ENCODE data around the gene WWP2. TPM values are rescaled to one million over a fixed set of nuclear protein-coding genes. Genes with fewer than 3 reads are reported as not detected.
"Not testable (repeated sequence)": the region's sequence is repeated elsewhere in the genome, so short reads cannot be mapped to it uniquely, and the experiment has no call there.

The WWP2 gene
- total RNA-seq, 2 experiments from 2014 or later: 30.7 to 35.1 TPM

DNA sequence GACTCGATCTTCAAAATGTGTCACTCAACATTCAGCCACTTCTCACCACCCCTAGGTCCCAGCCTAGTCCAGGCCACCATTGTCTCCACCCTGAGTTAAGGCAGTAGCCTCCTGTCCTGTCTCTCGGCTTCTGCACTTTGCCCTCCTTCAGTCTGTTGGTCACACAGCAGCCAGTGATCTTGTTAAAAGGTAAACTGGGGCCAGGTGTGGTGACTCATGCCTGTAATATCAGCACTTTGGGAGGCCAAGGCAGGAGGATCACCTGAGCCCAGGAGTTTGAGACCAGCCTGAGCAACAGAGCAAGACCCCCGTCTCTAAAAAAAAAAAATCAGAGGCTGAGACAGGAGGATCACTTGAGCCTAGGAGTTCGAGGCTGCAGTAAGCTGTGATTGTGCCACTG, 25.8 kb downstream of the WWP2 start:
- peaks cover 15% of the 10 kb centered on the region for H3K36me3 Mint-ChIP-seq (ENCODE audit: low read depth)
- H3K4me3 Mint-ChIP-seq: no peak overlapping the region
- ATAC-seq (no peak), DNase-seq (no peak)
- no peaks in the 10 kb centered on the region for H3K4me1 Mint-ChIP-seq (ENCODE audit: low read depth)
- no peaks in the 10 kb centered on the region for H3K9me3 Mint-ChIP-seq
- ChIA-PET POLR2A (no interaction called here), CTCF (interaction anchor here (1.8 to 1.9 kb wide), 2 partner anchors 9 to 33 kb away, joined by 5 to 9 read pairs; partner anchors contain the start of gene NOB1)
- TF ChIP-seq CTCF (IDR thresholded peaks at IDR 0.05): no peak
- intact Hi-C loops (cut with micrococcal nuclease): no loop called here
- H3K27me3 Mint-ChIP-seq: no peaks in the 10 kb centered on the region
- H3K27ac Mint-ChIP-seq: no peak overlapping the region

DNA sequence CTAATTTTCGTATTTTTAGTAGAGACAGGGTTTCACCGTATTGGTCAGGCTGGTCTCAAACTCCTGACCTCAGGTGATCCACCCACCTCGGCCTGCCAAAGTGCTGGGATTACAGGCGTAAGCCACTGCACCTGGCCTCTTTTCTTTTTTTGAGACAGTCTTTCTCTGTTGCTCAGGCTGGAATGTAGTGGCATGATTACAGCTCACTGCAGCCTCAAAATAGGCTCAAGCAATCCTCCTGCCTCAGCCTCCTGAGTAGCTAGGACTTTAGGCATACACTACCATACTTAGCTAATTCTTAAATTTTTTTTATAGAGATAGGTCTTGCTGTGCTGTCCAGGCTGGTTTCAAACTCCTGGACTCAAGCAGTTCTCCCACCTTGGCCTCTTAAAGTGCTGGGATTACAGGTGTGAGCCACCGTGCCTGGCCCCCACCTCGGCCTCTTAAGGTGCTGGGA, 29.3 kb downstream of the WWP2 start:
- H3K4me3 Mint-ChIP-seq; H3K36me3 Mint-ChIP-seq (ENCODE audit: low read depth); H3K4me1 Mint-ChIP-seq (ENCODE audit: low read depth); ATAC-seq; CTCF ChIA-PET; POLR2A ChIA-PET; intact Hi-C loops (cut with micrococcal nuclease); H3K27ac Mint-ChIP-seq; H3K9me3 Mint-ChIP-seq; DNase-seq; H3K27me3 Mint-ChIP-seq: not testable (repeated sequence)

GRCh38 chr16:69793526-69793925, 31.4 kb downstream of the WWP2 start:
- POLR2A ChIA-PET: interaction anchor here (0.6 kb wide), 1 partner anchor 75 kb away, joined by 3 read pairs; no protein-coding TSS in a partner anchor
- peaks cover 1% of the 10 kb centered on the region for H3K36me3 Mint-ChIP-seq (ENCODE audit: low read depth)

DNA sequence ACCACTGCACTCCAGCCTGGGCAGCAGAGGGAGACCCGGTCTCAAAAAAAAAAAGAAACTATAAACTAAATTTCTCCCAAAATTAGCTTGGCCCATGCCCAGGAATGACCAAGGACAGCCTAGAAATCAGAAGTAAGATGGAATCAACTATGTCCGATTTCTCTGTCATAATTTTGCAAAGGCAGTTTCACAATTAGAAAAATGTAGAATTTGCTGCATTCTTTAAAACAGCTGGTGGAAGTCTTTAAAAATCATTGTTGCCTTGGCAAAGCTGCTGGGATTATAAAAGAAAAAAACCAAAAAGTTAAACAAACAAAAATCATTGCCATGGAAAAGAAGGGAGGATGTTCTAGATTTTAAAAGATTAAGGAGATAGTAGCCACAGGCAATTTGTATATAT, 32.4 kb downstream of the WWP2 start:
- Mint-ChIP-seq H3K4me1 (ENCODE audit: low read depth) (no peaks in the 10 kb centered on the region), H3K4me3 (no peak overlapping the region), H3K27ac (no peak overlapping the region), H3K27me3 (no peaks in the 10 kb centered on the region), H3K9me3 (no peaks in the 10 kb centered on the region), H3K36me3 (ENCODE audit: low read depth) (peaks cover under 1% of the 10 kb centered on the region)
- ATAC-seq (no peak), DNase-seq (no peak)
- POLR2A ChIA-PET: interaction anchor here (1.1 kb wide), 1 partner anchor 33 kb away, joined by 4 read pairs; the partner anchor contains the start of gene WWP2
- intact Hi-C loops (cut with micrococcal nuclease): no loop called here
- no peak for TF ChIP-seq CTCF (IDR thresholded peaks at IDR 0.05)
- CTCF ChIA-PET: interaction anchor here (0.6 to 5.6 kb wide), 4 partner anchors 23 to 135 kb away, joined by 3 to 45 read pairs (median 3); partner anchors contain the start of gene NOB1

More at GRCh38 chr16:69793526-69793925, 31.4 kb downstream of the WWP2 start:
- CTCF ChIA-PET: interaction anchor here (1.3 to 5.6 kb wide), 2 partner anchors 22 to 136 kb away, joined by 3 to 45 read pairs; no protein-coding TSS in a partner anchor
- TF ChIP-seq CTCF (IDR thresholded peaks at IDR 0.05): no peak
- Mint-ChIP-seq H3K27ac (no peak overlapping the region), H3K4me1 (ENCODE audit: low read depth) (no peaks in the 10 kb centered on the region), H3K4me3 (no peak overlapping the region), H3K27me3 (no peaks in the 10 kb centered on the region), H3K9me3 (no peaks in the 10 kb centered on the region)
- ATAC-seq (no peak), DNase-seq (no peak)
- intact Hi-C loops (cut with micrococcal nuclease): no loop called here

DNA sequence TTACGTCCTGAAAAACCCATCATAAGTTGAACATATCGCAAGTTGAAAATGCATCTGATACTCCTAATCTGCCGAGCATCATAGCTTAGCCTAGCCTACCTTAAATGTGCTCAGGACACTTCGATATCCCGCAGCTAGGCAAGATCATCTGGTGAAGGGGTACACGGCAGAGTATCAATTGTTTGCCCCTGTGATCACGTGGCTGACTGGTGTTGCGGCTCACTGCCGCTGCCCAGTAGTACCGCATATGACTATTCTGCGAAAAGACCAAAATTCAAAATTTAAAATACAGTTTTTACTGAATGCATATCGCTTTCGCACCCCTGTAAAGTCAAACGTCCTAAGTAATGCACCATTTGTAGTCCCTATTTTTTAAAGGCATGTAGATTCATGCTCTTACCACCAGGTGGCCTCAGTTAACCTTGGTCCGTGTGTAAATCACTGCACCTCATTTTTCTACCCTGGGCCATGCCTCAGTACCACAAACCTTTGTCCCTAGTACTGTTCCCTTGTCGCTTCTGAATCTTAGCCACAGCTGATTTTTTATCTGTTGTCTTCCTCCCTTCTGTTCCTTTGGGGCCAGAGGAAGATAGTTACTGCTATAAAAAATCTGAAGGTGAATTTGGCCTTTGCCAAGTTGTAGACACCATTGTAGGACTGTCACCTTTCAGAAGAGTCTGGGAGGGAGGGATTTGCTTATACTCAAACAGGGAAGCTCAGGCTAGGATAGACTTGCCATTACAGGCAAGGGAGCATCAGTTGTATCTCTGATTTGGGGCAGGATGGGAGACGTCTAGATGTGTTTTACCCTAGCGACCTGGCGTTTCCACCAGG, 34.4 kb downstream of the WWP2 start:
- no peaks in the 10 kb centered on the region for H3K9me3 Mint-ChIP-seq

More for the DNA sequence above, 34.4 kb downstream of the WWP2 start:
- TF ChIP-seq CTCF (IDR thresholded peaks at IDR 0.05): peak; percentile 76
- Mint-ChIP-seq H3K4me1 (ENCODE audit: low read depth) (no peaks in the 10 kb centered on the region), H3K27ac (no peak overlapping the region), H3K36me3 (ENCODE audit: low read depth) (peaks cover 1% of the 10 kb centered on the region), H3K4me3 (no peak overlapping the region), H3K27me3 (no peaks in the 10 kb centered on the region)
- intact Hi-C loops (cut with micrococcal nuclease): loop anchor here (5.0 kb wide), 1 partner anchor 136 kb away; no protein-coding TSS in a partner anchor
- ATAC-seq: peak; percentile 80
- ChIA-PET POLR2A (no interaction called here), CTCF (interaction anchor here (0.8 to 5.6 kb wide), 25 partner anchors 10 to 858 kb away, joined by 3 to 45 read pairs (median 4); partner anchors contain the start of gene NOB1)
- DNase-seq: peak; percentile 32
